Skin of body (tissue), 2 donors: ENCODE measurements around the gene HERC3. TPM values are rescaled to one million over a fixed set of nuclear protein-coding genes. Genes with fewer than 3 reads are reported as not detected.

Experiments
- DNase-seq: peaks from one replicate; lab custom pipeline; 2025; lab: John Stamatoyannopoulos, UW
- total RNA-seq: library from RNA; depleted of rRNA; stranded (reverse); fragments of >200 nt; gene quantifications from one replicate; pipeline ENCODE4 v1.2.3, GENCODE V29; 2014

HERC3 gene
- total RNA-seq, 1 donor from 2014 or later, result 26.1 TPM

GRCh38 chr4:88659055-88659889 lies 67.0 kb downstream of the HERC3 start:
- DNase-seq, result peak; percentile 23

GRCh38 chr4:88659890-88660208 lies 67.6 kb downstream of the HERC3 start:
- DNase-seq, result no peak

GRCh38 chr4:88660446-88661294 lies 68.4 kb downstream of the HERC3 start:
- DNase-seq, result peak; percentile 58

GRCh38 chr4:88661739-88662138 lies 69.5 kb downstream of the HERC3 start:
- DNase-seq, result no peak

GRCh38 chr4:88672987-88673386 lies 80.7 kb downstream of the HERC3 start:
- DNase-seq, result peak; percentile 13

GRCh38 chr4:88673886-88674285 lies 81.6 kb downstream of the HERC3 start:
- DNase-seq, result no peak

GRCh38 chr4:88674565-88674964 lies 82.3 kb downstream of the HERC3 start:
- DNase-seq, result no peak

- DNase-seq, result no peak
These were observed 82.7 kb downstream of the HERC3 start for GRCh38 chr4:88674979-88675378.

- no peak for DNase-seq
These were observed 83.3 kb downstream of the HERC3 start for GRCh38 chr4:88675543-88675942.

- DNase-seq, result no peak
These were observed 88.9 kb downstream of the HERC3 start for GRCh38 chr4:88681209-88681608.

GRCh38 chr4:88690355-88690754 lies 98.1 kb downstream of the HERC3 start:
- DNase-seq, result no peak

- DNase-seq, result no peak
These were observed 101.5 kb downstream of the HERC3 start for GRCh38 chr4:88693792-88694191.

- DNase-seq, result no peak
These were observed 104.3 kb downstream of the HERC3 start for GRCh38 chr4:88696630-88697029.

- no peak for DNase-seq
These were observed 104.9 kb downstream of the HERC3 start for GRCh38 chr4:88697141-88697540.

GRCh38 chr4:88697588-88698329 lies 105.5 kb downstream of the HERC3 start, which contains the start of gene NAP1L5:
NAP1L5 (minus strand) TSS chr4:88697829; CDS start chr4:88697754, 75 bp downstream.
- DNase-seq, result peak; percentile 17

GRCh38 chr4:88698519-88698918 lies 106.2 kb downstream of the HERC3 start:
- DNase-seq, result no peak

- DNase-seq, result no peak
These were observed 110.5 kb downstream of the HERC3 start for GRCh38 chr4:88702782-88703181.

- no peak for DNase-seq
These were observed 112.9 kb downstream of the HERC3 start for GRCh38 chr4:88705223-88705622.

GRCh38 chr4:88705805-88706492 lies 113.7 kb downstream of the HERC3 start:
- DNase-seq, result no peak

GRCh38 chr4:88706574-88706973 lies 114.3 kb downstream of the HERC3 start:
- peak; percentile 57 for DNase-seq

- DNase-seq, result no peak
These were observed 117.7 kb downstream of the HERC3 start for GRCh38 chr4:88709989-88710388.
